Islet of Langerhans (tissue), 1 donor: ENCODE results near the gene RXRG.
"Not testable (repeated sequence)": the region's sequence is repeated elsewhere in the genome, so short reads cannot be mapped to it uniquely, and the experiment has no call there.

Experiments
- FAIRE-seq: peaks from one replicate; lab custom pipeline; 2011; peaks lifted over from hg19 to GRCh38; lab: Jason Lieb, UNC

Gene RXRG

DNA sequence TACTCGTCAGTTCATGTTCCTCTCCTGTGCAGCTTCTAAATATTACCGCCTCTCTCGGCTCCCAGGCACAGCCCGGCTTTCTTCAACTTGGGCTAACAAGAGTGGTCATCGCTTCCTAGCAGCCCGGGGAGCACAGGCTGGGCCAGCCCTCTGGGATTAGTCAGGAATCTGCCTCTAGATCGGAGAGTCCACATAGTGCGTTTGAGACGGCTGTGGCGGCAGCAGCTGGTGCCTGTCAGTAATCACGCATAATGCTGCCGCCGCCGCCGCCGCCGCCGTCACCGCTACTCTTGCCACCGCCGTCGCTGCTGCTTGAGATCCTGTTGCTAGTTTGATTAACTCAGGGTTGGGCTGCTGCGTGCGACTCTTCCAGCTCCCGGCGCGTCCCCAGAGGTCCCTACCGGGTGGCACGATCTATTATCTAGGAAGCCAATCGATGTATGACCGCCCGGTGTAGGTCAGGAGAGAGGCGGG lies at the start of gene RXRG:
RXRG (minus strand) TSS at position 230 of the 474 bp plus-strand sequence. CDS start 233 bp downstream, outside the sequence.
- FAIRE-seq, result no peak

DNA sequence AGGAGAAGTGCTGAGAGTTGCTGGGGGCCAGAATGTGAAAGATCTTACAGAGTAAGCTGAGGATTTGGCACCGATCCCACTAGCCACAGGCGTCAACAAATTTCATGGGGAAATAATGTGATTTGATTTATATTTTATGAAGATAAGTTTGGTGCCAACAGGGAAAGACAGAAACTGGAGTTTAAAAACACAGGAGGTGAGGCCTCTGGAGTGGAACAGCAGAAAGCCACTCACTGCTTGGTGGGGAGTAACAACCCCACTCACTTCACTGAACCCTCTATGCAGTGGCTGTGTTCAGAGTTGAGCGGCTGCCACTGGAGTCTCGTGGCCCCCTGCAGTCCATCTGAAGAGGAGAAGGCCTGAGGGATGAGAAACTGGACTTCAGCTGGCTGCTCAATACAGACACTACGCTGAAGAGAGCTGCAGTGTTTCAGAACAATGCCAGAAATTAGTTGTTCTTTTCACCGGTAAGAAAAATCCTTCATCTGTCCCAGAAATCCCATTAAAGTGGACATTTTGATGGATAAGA lies 48.0 kb upstream of the RXRG start:
- no peak for FAIRE-seq

DNA sequence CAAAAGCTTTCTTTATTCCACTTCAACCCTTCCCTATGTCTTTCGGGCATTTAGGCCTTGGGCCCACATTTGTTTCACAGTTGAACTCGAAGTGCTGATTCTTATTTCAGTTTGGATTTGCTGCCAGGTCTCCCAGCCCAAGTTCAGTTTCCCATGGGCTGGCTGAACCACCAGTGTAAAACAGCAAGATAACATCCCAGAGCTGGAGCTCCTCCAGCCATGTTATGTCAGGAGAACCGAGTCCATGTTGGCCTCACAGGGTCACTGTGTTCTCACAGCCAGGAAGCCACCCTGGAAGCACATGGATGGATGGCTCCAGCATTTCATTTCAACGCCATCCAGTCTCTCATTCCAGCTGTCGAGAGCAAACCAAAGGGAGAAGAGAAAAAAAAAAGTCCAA lies 45.2 kb upstream of the RXRG start:
- FAIRE-seq, result no peak

DNA sequence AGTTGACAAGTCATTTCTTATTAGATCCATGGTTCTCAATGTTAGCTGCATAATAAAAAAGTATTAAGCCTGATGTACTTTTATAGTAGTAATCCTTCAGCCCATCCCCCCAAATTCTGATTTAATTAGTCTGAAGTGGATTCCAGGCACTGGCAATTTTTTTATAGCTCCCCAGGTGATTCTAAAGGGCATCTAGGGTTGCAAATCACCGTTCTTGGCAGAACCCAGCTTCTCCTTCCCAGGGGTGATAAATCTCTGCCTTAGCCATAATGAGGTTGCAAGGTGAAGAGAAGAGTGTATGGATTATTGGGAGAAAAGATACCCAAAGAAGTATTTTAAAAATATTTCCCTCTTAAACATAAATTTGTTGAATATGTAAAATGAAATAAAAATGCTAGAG lies 43.0 kb upstream of the RXRG start:
- FAIRE-seq, result no peak

DNA sequence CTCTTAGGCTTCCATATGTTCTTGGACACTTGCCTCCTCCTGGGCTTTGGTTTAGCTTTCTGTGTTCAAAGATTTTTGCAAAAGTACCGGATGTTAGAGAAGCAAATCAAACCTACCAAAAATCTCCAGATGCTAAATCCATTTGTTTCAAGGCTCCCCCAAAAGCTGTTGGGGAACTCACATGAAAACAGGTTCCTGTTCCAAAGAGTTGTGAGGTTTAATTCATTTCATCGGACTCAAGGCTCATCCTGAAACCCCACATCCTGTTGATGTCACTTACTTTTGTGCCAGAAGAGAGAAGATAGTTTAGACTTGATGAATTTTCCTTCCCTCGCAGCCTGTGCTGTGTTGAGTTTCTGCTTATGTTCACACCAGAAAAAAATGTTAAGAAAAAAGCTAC lies 41.7 kb upstream of the RXRG start:
- no peak for FAIRE-seq

DNA sequence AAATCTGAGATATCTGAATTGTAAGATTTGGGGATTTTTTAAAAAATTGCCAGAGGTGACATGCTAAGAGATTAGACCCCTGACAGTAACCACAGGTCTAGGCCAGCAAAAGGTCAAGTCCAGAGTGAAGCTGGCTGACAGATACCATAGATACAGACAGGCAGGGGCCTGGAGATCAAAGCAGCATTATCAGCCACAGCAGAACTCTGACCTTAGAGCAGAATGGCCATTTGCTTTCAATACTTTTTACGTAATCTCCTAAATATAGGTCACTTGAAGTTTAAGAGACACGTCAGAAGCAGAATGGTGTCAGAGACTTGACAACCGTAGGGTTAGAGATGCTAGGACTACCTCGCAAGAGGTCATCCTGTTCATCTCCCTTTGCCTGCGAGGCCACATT lies 40.8 kb upstream of the RXRG start:
- FAIRE-seq, result no peak

DNA sequence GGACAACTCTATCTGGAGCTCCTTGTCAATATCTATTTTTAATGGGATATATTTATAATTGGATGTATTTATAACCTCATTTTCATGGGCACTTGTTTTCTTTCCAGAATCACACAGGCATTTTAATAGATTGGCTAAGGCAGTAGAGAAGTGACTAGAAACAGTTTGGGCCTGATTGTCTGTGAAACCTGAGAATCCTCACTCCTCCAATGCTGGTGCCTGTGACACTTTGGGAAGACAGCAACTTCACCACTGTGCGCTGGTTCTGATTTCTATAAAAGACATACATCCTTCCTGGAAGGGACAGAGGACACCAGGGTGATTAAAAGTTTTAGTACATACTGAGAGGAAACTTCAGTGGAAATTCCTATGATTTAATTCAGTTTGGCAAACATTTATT lies 39.6 kb upstream of the RXRG start:
- no peak for FAIRE-seq

DNA sequence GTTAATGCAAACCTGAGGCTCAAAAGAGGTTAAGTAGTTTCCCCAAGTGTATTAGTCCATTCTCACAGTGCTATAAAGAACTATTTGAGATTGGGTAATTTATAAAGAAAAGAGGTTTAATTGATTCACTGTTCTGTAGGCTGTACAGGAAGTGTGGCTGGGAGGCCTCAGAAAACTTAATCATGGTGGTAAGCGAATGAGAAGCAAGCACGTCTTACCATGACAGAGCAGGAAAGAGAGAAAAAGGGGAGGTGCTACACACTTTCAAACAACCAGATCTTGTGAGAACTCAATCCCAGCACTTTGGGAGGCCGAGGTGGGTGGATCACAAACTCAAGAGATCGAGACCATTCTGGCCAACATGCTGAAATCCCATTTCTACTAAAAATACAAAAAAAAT lies 38.5 kb upstream of the RXRG start:
- no peak for FAIRE-seq

DNA sequence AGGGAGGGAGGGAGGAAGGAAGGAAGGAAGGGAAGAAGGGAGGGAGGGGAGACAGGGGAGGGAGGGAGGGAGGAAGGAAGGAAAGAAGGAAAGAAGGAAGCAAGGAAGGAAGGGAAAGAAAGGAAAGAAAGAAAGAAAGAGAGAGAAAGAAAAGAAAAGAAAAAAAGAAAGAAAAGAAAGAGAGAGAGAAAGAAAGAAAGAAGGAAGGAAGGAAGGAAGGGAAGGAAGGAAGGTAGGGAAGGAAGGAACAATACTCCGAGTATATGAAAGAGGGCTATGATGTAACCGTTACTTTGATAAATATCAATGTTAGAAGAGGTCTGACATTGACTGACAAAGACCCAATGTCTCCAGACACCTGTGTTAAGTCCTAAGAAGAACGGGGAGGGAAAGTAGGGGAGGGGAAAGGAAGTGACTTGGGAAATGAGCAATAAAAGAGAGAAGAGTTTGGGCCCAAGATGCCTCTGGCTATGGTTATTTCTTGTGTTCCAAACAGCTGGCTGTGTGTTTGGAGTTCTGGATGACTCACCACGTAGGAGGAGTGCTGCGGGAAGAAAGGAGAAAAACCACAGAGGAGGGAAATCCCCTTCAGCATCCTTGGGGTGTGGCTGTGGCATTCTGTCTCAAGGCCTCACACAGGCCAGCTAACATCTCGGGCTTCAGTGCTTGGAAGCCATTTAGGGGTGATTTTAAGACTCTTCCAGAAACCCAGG lies 37.0 kb upstream of the RXRG start:
- no peak for FAIRE-seq

DNA sequence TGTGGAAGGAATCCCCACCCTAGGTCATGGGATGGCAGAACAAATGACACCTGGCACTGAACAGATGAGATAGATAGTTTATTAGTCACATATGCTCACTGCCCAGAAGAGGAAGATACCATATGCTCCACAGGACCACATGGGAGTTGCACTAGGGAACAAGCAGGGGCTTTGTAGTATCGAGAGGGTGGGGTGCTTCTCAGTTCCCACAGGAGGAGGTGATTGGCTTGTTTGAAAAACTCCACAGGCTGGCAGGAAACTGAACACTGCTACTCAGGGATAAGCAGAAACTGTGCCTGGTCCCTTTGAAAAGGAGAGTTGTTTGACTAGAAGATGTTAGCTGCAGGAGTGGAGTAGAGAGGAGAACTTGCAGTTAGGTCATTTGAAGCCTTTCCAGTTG lies 31.9 kb upstream of the RXRG start:
- FAIRE-seq, result no peak

DNA sequence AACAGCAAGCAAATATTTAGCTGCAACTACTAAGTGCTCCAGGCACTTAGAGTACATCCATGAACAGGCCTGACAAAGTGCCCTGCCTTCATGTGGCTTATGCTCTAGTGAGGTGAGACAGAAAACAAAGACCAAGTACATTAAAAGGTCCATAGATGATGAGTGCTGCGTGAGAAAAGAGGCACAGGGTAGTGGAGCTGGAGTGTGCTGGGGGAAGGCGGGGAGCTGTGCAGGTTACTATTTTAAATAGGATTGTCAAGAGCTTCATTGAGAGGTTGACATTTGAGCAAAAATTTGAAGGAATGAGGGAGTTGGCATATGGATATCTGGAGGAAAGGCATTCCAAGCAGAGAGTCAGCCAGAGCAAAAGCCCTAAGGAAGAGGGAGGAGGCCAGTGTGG lies 29.3 kb upstream of the RXRG start:
- FAIRE-seq, result no peak

DNA sequence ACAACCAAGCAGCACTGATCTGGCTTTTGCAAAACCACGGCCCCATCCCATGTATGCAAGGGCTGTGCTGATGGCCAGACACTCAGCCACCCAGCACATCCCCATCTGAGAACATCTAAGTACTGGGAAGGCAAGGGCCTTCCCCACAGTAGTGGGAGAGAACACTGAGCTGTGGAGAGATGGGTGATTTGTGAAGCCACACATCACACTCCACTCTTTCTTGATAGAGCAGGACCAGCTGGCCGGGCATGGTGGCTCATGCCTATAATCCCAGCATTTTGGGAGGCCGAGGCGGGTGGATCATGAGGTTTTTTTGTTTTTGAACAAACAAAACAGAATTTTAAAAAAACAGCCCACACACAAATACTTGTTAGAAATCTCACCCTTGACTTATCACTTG lies 28.2 kb upstream of the RXRG start:
- no peak for FAIRE-seq

DNA sequence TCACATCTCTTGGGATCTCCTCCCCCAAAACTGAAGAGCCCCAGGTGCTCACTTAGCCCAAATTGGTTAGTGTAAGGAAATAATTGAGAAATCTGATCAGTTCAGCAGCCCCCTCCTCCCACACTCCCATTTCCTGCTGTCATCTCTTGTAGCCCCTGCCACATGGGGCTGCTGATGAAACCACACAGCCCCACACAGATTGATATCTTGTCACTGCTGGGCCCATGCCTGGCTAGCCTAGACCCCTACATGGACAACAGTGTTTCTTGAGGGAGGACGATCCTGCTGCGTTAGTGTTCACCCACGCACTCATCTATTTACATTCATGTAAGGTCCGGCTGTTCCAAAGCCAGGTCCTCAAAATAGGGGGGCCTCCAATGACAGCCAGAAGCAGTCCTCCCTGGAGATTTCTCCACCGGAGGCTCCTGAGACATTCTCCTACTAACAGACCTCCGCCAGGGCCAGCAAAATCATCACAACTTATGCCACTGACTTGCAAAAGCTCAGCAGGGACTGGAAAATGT lies 23.9 kb upstream of the RXRG start:
- no peak for FAIRE-seq

DNA sequence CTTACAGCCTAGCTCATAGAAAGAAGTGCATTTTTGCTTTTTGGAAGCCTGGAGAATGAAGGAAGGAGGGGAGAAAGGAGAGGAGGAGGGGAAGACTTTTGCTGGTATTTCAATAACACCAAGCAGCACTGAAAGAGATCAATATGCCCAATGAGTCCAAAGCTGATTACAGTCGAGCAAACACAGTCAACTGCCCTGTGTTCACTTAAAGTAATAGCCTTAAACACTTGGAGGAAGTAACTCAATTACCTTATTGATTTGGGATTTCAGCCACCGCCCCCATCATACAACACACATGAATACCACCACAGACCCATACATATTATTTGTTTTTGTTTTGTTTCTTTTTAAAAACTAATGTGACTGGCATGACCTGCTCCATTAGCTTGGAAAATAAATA lies 23.3 kb upstream of the RXRG start:
- FAIRE-seq, result no peak

DNA sequence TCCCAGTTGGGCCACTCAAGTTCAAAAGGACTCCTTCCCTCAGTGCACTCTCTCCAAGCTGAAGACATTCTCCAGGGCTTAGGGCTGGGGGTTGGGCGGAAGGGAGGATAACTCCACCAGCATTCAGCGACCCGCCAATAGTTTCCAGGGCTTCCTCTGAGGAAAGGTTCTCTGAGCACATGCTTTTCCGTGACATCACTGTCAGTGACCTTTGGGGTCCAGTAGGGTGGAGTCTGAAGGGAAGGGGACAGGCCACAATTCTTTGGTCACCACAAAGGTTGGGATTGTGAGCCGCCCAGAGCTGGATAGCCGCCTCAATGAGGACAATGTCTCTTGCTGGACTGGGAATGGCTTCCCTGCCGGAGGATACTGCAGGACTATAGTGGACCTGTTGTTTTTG lies 22.8 kb upstream of the RXRG start:
- FAIRE-seq, result no peak

DNA sequence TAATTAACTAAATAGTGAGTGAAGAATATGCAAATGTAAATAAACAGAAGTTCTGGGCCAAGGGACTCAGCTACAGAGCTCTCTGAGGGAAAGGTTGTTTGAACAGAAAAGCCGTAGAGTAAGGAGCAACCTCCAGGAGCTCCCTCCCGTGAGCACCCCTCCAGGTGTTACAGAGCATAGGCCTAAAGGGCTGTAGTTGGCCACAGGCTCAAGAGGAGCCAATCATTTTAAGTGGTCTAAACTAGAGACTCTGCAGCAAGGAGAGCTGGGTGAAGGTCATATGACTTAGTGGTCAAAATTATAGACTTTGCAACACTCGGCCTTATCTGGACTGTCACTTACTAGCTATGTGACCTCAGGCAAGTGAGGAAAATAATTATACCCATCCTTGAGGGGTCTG lies 19.1 kb upstream of the RXRG start:
- no peak for FAIRE-seq

DNA sequence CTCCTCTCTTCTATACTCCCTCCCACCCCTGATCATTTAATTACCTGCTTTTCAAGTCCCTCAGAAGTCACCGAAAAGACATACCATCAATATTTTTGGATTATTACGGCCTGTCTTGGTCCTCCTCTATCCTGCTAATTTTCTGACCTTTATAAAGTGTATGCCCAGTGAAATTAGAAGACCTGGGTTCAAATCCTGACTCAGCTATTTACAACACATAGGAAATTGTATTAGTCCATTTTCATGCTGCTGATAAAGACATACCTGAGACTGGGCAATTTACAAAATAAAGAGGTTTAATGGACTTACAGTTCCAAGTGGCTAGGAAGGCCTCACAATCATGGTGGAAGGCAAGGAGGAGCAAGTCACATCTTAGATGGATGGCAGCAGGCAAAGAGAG lies 14.8 kb upstream of the RXRG start:
- FAIRE-seq, result not testable (repeated sequence)

DNA sequence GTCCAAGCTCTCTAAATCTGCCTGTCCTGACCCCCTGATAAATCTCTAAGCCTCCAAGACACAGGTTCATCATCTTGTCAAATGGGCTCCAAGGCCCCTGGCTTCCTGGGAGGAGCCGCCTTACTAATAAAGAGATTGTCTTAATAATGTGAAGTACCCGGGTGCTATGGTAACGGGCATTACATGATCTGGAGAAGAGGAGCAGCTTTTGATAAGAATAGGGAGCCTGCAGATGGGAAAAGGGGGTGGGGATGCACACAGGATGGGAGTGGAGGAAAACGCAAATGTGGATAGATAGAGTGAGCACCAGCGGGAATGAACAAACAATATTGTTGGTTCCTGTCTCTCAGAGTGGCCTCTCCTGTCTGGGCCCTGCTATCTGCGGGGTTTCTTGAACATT lies 11.9 kb upstream of the RXRG start:
- no peak for FAIRE-seq

DNA sequence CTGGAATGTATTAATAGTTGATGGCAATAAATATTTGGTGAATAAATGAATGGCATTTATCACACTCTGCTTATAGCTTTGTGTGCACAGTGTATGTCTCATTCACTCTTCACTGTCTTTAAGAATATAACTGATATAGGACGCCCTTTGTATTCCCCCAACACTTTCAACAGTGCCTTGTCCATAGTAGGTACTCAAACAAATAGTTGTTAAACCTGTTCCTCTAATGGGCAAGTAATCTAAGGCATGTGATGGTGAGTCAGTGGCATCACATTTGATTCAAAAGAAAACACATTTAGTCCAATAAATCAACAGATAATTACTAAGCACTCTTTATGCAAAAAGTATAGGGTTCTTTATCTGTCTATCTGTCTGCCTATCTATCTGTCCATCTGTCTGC lies 11.2 kb upstream of the RXRG start:
- FAIRE-seq, result no peak

DNA sequence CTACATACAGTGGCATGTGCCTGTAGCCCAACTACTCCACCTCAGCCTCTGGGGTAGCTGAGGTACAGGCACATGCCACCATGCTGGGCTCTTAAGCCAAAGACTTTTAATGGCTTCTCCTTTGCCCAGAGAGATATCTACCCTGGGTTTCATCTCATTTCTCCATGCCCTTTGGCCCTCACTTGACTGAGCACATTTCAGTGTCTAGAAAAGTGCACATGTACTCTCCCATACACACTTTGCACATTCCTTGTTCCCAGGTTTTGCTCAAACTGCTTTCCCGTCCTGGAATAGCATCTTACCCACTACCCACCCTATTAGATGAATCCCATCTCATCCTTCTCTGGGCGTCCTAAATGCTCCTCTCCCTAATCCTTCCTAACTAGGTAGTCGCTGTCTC lies 10.2 kb upstream of the RXRG start:
- no peak for FAIRE-seq

DNA sequence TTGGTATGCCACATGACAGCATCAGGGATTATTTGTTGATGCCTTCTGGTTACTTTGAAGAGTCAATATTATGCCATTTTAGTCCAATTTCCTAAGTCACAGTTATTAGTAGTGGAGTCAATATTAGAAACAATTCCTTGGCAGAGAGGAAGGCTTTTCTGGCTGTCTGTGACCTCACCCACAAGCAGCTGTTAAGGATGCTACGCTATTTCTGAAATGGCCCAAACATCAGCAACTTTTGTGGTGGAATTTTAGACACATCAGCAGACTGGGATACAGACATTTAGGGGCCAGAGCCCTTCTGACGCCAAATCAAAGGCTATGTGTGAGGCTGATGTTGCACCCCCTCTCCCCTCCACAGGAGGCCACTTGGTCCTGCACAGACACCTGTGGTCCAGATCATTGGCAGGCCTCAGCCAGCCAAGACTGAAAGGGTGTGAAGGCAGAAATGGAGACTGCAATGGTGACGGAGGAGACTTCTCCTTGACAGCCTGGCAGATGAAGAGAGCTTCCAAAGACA lies 9.2 kb upstream of the RXRG start:
- no peak for FAIRE-seq

DNA sequence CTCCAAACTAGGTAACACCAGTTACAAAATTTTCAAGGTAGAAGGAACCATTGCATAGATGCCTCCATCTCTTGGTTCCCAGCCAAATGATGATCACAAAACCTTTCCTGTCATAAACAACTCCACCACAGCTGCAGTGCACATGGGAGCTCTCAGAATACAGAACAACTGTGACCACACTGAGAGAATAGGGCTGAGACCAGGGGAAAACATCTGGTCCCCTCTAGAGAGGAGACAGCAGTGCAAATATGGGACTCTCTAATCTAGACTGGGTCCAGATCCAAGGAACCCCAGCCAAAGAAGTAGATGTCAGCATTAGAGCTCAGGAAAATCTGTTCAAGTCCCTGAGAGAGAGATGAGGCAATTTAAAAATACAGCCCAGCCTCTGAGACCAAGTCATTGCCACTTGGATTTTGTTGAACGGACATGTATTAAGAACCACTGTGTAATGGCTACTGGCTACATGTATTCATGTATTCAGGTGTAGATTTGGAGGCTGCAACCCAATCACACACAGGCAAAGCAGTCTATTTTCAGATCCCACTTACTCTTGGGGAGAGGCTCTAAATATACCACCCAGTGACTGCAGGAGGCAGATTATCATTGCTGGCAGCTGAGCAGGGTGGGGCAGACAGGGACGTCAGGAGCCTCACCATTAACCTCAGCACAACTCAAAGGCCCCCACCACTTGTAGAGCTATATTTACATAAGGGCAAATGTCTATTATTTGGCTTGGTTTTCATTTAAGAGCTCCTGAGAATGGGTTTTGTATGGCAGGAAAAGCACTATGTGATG lies 7.6 kb upstream of the RXRG start:
- FAIRE-seq, result no peak

DNA sequence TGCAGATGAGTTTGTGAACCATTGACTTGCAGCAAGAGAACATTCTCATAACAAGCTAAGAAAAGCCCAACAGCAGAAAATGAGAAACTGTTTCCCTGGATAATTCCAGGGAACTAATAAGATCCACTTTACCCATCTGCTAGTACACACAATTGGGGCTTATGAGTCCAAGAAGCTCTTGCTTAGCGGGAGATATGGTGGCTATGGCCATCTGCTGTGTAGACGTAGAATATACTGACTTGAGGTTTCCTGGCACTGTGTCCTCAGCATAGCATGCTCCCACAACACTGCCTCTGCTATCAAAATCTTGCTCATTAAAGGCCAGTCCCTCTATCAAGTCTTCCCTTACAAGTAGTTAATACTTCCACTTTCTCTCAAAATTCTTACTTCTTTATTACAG lies 6.8 kb upstream of the RXRG start:
- no peak for FAIRE-seq
